Activated CD8-positive, alpha-beta memory T cell treated with anti-CD3 and anti-CD28 coated beads, Interleukin-2, amount 50 U/mL, for 1 hour (primary cell): ENCODE results near the gene PTH2.
"Not testable (repeated sequence)": the region's sequence is repeated elsewhere in the genome, so short reads cannot be mapped to it uniquely, and the experiment has no call there.

Source experiments
- DNase-seq: peaks from one replicate; pipeline ENCODE4 v3.0.0-alpha.2; 2020; ENCODE audit errors: extremely low read depth

Gene PTH2

GRCh38 chr19:49378512-49378911 is 44.7 kb downstream of the PTH2 start:
- no peak for DNase-seq

- no peak for DNase-seq
Measured at GRCh38 chr19:49374665-49375434, 48.4 kb downstream of the PTH2 start.

GRCh38 chr19:49373174-49373573 is 50.1 kb downstream of the PTH2 start:
- DNase-seq = not testable (repeated sequence)
